Gastroesophageal sphincter (tissue), 3 donors: Measurements from ENCODE around the gene MCTP1.

ENCODE experiments used
- POLR2A ChIP-seq, 2 donors: fragments of 450-650 bp; IDR thresholded peaks; one replicate each; pipeline ENCODE4 v1.6.1; 2017; ENCODE audit warnings: antibody characterized with exemption in 2 of 2, mild to moderate bottlenecking in 2 of 2, moderate library complexity in 1 of 2
- TF ChIP-seq, protein P1 (sequence below), 4 experiments: fragments of 200-600 bp in 2 of 4; fragments of 450-650 bp in 2 of 4; sonication (generic) in 1 of 4; IDR thresholded peaks; one replicate each; pipeline ENCODE4 v1.5.1; 2017 to 2019; ENCODE audit warnings: antibody characterized with exemption in 4 of 4, mild to moderate bottlenecking in 2 of 4, moderate library complexity in 2 of 4

DNA sequence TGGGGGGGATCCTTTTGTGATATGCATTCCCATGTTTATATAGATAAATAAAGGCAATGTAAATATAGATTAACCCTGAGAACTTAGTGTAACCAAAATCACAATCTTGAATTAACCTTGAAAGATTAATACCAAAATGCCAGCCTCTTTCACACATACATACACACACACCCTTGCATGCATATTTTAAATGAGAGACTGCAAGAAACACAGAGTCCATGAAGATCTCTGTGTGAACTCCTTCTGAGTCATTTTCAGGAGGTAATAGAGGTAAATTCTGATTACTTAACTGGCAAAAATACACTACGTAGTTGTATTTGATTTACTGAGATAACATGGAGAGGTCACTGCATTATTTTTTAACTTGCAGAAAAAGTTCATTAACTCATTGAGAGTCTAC, 548.4 kb downstream of the MCTP1 start:
- TF ChIP-seq, protein P1, sequence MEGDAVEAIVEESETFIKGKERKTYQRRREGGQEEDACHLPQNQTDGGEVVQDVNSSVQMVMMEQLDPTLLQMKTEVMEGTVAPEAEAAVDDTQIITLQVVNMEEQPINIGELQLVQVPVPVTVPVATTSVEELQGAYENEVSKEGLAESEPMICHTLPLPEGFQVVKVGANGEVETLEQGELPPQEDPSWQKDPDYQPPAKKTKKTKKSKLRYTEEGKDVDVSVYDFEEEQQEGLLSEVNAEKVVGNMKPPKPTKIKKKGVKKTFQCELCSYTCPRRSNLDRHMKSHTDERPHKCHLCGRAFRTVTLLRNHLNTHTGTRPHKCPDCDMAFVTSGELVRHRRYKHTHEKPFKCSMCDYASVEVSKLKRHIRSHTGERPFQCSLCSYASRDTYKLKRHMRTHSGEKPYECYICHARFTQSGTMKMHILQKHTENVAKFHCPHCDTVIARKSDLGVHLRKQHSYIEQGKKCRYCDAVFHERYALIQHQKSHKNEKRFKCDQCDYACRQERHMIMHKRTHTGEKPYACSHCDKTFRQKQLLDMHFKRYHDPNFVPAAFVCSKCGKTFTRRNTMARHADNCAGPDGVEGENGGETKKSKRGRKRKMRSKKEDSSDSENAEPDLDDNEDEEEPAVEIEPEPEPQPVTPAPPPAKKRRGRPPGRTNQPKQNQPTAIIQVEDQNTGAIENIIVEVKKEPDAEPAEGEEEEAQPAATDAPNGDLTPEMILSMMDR (IDR thresholded peaks at IDR 0.05) = no peak
- TF ChIP-seq POLR2A (IDR thresholded peaks at IDR 0.05) = no peak
